ENCODE measurements around the gene CLEC4D.
"Not testable (repeated sequence)": the region's sequence is repeated elsewhere in the genome, so short reads cannot be mapped to it uniquely, and the experiment has no call there.

CLEC4D gene

DNA sequence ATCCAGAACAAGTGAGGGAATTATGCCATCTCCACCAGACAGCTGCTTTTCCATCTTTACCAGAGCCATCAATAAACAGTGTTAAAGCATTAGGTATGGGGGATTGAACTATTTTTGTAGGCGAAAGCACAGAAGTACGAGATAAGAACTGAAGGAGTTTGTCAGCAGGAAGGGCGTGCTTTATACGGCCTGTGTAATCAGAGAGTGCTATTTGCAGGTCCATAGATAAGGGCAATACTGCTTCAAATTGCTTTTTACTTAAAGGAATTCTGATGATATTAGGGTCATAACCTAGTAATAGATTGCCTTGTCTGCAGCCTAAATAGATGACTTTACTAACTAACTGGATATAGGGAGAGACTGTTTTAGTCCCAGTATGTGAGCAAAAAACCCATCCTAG is 47.7 kb downstream of the CLEC4D start:
- no peak for TF ChIP-seq CTCF (IDR thresholded peaks at IDR 0.05; ENCODE audit: low read depth, low read length)
- no peak overlapping the region for H3K4me3 ChIP-seq (replicated peaks in 1 of 2; ENCODE audit: low read depth in 2 of 2, low read length in 2 of 2)
- no peak for DNase-seq (ENCODE audit: low read depth in 2 of 2)

DNA sequence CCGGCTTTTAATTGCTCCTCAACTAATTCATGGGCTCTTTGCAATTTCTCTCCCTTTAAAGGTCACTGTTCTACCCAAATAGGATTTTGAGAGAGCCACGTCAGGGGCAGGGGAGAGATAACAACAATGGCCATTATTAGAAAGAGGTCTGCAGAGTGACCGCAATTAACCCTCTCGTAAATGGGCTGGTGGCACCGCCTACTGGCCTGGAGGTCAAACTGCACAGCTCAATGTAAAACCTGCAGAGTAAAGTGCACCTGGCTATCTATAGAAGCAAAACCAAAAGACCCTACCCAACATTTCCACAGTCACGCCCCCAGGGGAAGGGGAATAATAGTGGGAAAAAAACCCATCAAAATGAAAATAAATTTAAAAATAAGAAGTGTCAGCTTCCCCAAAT is 49.0 kb downstream of the CLEC4D start:
- TF ChIP-seq CTCF (IDR thresholded peaks at IDR 0.05; ENCODE audit: low read depth, low read length) = no peak
- no peak for DNase-seq (ENCODE audit: low read depth in 2 of 2)

GRCh38 chr12:8563356-8563755 is 50.1 kb downstream of the CLEC4D start:
- no peak overlapping the region for H3K4me3 ChIP-seq (replicated peaks in 1 of 2; ENCODE audit: low read depth in 2 of 2, low read length in 2 of 2)
- DNase-seq (ENCODE audit: low read depth in 2 of 2) = no peak
- TF ChIP-seq CTCF (IDR thresholded peaks at IDR 0.05; ENCODE audit: low read depth, low read length) = no peak

More for the DNA sequence above, 49.0 kb downstream of the CLEC4D start:
- no peak overlapping the region for H3K4me3 ChIP-seq (replicated peaks in 1 of 2; ENCODE audit: low read depth in 2 of 2, low read length in 2 of 2)

DNA sequence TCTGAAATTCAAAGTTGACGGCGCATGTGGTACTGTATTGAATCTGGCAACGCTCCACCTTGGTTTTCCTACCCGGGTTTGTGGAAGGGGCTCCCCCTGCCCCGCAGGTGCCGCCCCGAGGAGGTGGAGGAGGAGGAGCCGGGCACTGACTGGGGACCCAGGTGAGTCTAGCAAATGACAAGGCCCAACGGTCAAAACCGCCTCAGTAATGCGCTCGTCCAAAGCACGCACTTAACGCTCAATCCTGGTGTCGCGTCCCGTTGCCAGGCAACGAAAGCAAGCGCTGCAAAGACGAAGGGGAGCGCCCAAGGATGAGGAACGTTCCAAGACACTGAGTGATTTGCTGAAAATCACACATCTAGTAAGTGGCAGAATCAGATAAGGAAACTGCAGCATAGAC is 51.4 kb downstream of the CLEC4D start:
- DNase-seq (ENCODE audit: low read depth in 2 of 2) = no peak
- TF ChIP-seq CTCF (IDR thresholded peaks at IDR 0.05; ENCODE audit: low read depth, low read length) = no peak
- no peak overlapping the region for H3K4me3 ChIP-seq (replicated peaks in 1 of 2; ENCODE audit: low read depth in 2 of 2, low read length in 2 of 2)

DNA sequence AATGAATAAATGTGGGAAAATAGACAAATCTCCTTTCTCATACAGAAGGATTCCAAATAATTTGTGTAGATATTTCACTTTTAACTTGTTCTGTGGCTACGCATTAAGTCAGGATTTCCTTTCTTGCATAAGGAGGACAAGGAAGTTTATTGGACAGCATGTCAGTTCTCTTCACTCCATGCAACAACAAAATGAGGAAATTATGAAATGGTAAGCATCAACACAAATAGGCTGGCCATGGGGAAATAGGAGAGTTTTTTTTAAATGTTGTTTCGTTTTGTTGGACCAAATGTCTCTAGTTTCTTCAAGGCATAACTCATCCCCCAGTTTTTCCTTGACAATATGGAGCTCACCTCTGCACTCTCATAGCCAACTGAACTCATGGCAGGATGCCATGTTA is 52.7 kb downstream of the CLEC4D start:
- not testable (repeated sequence) for DNase-seq (ENCODE audit: low read depth in 2 of 2); H3K4me3 ChIP-seq (replicated peaks in 1 of 2; ENCODE audit: low read depth in 2 of 2, low read length in 2 of 2)

GRCh38 chr12:8566525-8566924 is 53.2 kb downstream of the CLEC4D start:
- H3K4me3 ChIP-seq (replicated peaks in 1 of 2; ENCODE audit: low read depth in 2 of 2, low read length in 2 of 2) = no peak overlapping the region
- DNase-seq (ENCODE audit: low read depth in 2 of 2) = no peak
- TF ChIP-seq CTCF (IDR thresholded peaks at IDR 0.05; ENCODE audit: low read depth, low read length) = no peak

All from cardiac fibroblast (primary cell).